ENCODE measurements around the gene TUBB2A.
"Not testable (repeated sequence)": the region's sequence is repeated elsewhere in the genome, so short reads cannot be mapped to it uniquely, and the experiment has no call there.

Gene TUBB2A

GRCh38 chr6:3179945-3180344 is 22.6 kb upstream of the TUBB2A start:
- not testable (repeated sequence) for DNase-seq (ENCODE audit: low read depth)

DNA sequence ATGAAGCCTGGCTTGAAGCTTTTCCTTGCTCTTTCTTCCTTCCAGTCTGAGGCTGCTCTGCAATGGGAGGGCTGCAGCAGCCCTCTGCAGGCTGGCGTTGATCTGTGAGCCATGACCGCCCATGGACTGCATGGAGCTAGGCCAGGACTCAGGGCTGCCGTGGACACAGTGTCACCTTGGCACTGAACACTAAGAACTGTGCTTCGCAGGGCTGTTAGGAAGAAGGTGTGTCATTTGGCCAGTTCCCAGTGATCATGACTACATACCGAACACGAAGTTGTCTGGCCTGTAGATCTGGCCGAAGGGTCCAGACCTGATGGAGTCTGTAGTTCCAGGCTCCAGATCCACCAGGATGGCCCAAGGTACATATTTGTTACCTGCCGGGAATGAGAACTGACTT is 21.3 kb upstream of the TUBB2A start:
- not testable (repeated sequence) for DNase-seq (ENCODE audit: low read depth)

DNA sequence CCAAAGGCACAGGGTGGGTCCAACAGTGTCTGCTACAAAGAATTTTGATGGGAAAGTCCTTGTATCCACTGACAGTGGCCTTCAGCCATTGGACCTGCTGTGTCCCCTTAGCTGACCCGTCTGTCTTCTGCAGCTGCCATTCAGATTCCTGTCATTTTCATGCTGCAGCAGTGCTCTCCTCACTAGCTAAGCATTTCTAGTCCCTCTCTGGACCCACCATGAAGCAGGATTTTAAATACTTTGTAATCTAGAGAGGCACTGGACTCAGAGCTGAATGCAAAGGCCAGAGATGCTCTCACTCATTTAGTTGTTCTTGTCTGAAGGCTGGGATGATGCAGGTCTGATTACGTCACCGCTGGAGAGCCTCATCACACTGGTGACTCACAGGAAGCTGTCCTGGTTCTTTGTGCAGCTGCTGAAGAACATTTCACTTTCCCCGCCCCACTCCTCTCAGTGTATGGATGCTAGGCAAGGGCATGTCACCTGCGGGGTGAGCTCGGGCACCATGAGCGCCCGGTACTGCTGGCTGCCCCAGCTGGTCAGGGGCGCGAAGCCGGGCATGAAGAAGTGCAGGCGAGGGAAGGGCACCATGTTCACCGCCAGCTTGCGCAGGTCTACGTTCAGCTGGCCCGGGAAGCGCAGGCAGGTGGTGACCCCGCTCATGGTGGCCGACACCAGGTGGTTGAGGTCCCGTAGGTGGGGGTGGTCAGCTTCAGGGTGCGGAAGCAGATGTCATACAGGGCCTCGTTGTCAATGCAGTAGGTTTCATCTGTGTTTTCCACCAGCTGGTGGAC is 19.4 kb upstream of the TUBB2A start:
- no peak for DNase-seq (ENCODE audit: low read depth)

GRCh38 chr6:3175715-3176402 is 18.5 kb upstream of the TUBB2A start:
- no peak for DNase-seq (ENCODE audit: low read depth)

DNA sequence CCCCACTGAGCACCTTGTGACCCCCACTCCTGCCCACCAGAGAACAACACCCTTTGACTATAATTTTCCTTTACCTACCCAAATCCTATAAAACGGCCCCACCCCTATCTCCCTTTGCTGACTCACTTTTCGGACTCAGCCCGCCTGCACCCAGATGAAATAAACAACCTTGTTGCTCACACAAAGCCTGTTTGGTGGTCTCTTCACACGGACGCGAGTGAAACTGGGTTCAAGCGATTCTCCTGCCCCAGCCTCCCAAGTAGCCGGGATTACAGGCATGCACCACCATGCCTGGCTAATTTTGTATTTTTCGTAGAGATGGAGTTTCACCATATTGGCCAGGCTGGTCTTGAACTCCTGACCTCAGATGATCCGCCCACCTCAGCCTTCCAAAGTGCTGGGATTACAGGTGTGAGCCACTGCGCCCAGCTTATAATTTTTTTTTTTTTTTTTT is 16.3 kb upstream of the TUBB2A start:
- DNase-seq (ENCODE audit: low read depth), result not testable (repeated sequence)

DNA sequence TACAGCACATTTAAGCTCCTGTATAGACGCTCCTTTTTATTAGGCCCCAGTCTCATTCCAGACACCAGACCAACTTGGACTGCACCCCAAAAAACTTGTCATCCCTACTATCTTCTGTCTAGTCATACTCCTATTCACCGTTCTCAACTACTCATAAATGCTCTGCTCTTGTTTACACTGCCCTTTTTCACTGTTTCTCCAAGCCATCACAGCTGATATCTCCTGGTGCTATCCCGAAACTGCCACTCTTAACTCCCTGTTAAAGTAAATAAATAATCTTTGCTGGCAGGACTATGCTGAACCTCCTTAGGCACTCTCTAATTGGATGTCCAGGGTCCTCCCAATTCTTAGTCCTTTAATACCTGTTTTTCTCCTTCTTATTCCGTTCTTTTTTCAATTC is 15.4 kb upstream of the TUBB2A start:
- not testable (repeated sequence) for DNase-seq (ENCODE audit: low read depth)

- not testable (repeated sequence) for DNase-seq (ENCODE audit: low read depth)
Observed at GRCh38 chr6:3171313-3172175, 14.2 kb upstream of the TUBB2A start.

- DNase-seq (ENCODE audit: low read depth), result not testable (repeated sequence)
Observed at GRCh38 chr6:3170676-3171075, 13.3 kb upstream of the TUBB2A start.

GRCh38 chr6:3168046-3168445 is 10.7 kb upstream of the TUBB2A start:
- not testable (repeated sequence) for DNase-seq (ENCODE audit: low read depth)

- DNase-seq (ENCODE audit: low read depth), result not testable (repeated sequence)
Observed at GRCh38 chr6:3166535-3167225, 9.3 kb upstream of the TUBB2A start.

DNA sequence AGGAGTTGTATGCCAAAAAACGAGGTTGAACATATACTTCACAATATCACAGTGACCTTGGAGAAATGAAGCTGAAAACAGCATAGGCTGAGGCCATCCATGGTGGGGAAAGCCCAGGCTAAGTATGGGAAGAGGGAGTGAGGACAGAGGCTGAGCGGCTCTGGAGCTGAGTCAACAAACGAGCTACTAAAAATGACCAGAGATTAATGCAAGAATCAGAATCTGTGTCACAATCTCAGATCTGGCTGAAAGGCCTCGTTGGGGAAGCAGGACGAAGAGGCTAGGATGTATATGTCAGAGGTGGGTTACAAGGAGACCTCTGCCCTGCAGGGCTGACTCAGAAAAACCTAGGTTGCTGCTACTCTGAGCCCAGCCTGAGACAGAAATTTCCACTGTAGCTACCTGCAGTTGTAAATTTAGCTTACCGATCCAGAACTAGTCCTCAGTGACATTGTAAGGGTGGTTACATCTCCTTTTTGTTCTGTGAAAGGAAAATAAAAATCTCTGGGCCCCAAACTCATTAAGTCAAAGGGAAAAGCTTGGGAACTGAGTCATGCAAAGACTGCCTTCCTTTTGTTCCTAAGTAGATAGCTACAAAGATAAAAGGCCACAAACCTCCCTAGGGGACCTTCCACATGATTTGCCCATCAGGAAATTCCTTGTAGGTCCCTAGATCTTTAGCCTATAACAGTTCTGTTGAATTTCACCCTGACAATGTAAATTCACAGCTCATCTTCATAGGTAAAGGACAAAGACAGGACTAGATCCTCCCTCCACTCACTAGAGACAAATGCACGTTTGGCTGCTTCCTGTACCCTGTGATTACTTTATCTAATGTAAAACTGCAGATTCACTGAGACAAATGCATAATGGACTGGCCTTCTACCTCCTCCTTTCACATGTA is 8.5 kb upstream of the TUBB2A start:
- DNase-seq (ENCODE audit: low read depth), result no peak

- DNase-seq (ENCODE audit: low read depth), result no peak
Observed at GRCh38 chr6:3164388-3164787, 7.0 kb upstream of the TUBB2A start.

DNA sequence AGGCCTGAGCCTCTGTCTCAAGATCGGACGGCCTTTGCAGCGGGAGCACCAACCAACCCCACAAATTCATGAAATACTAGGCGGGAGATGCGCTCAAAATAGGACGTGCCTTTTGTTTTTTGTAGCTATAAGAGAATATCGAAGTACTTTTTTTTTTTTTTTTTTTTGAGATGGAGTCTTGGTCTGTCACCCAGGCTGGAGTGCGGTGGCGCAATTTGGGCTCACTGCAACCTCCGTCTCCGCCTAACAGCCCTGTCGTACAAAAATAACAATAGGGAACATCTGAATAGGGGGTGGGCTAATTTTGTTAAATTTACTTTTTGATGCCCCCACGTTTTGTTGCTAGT is 5.9 kb upstream of the TUBB2A start:
- no peak for DNase-seq (ENCODE audit: low read depth)

- no peak for DNase-seq (ENCODE audit: low read depth)
Observed at GRCh38 chr6:3162565-3163247, 5.4 kb upstream of the TUBB2A start.

- DNase-seq (ENCODE audit: low read depth), result no peak
Observed at GRCh38 chr6:3162067-3162497, 4.7 kb upstream of the TUBB2A start.

- peak; percentile 40 for DNase-seq (ENCODE audit: low read depth)
Observed at GRCh38 chr6:3159805-3160781, 2.7 kb upstream of the TUBB2A start.

DNA sequence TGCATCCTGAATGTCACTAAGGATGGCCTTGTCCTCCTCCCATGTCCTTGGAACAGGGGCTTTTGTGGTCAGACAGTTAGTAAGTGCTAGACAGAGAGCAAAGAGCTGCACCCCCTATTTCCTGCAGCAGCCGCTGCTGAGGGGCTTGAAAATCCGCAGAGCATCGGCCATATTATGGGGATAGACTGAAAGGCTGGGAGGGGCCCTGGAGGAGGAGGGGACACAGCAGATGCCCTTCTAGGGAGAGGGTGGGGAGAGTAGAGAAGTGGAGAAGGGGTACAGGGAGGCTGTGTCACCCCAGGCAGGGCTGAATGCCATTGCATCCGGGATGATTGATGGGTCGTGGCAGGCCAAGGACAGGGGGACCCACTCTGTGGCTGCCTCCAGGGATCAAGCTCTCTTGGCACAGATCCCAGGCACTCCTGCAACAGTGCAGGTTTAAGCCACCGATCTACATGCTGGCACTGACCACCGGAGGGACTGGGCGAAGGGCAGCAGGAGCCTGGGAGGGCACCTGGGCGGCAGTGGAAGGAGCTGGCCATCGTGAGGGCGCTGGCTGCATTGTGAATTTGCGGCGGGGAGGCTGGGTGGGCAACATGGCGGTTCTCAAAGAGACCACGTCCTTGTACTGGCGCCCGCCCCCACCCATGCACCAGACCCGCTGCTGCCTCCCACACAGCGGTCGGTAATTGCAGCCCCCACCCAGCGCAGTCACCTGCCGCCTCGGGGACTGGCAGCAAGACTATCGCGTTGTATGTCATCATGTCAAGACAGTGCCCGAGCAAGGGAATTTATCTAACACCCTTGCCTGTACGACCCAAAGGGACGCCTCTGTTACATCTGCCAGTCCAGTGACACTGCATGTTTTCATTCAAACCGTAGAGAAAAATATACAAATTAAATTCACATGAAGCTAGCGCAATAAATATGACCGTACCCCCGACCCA is 887 bp downstream of the TUBB2A start:
- not testable (repeated sequence) for DNase-seq (ENCODE audit: low read depth)

GRCh38 chr6:3155416-3155815 is 1.9 kb downstream of the TUBB2A start:
- not testable (repeated sequence) for DNase-seq (ENCODE audit: low read depth)

All from stimulated activated CD8-positive, alpha-beta memory T cell treated with anti-CD3 and anti-CD28 coated beads, Interleukin-15, amount 100 ng/mL, for 1 hour (primary cell).